Epidermal melanocyte (primary cell): ENCODE results near the gene STXBP4.

Experiments used
- DNase-seq: peaks from one replicate; pipeline ENCODE4 v3.0.0; 2011; ENCODE audit warnings: low spot score; ENCODE audit not compliant: insufficient read length

Gene STXBP4

GRCh38 chr17:54969658-54970572 lies 1.4 kb downstream of the STXBP4 start:
- DNase-seq, result no peak

DNA sequence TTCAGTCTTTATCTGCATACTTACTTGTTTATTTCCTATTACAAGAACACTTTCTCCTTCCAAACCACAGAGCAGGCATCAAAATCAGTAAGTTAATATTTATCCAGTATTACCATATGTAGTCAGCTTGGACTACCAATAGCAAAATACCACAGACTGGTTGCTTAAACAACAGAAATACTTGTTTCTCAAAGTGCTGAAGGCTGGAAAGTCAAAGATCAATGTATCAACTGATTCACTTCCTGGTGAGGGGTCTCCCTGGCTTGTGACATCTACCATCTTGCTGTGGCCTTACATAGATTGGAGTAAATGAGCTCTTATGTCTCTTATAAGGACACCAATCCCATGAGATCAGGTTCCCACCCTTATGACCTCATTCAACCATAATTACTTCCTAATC lies 2.6 kb downstream of the STXBP4 start:
- no peak for DNase-seq

DNA sequence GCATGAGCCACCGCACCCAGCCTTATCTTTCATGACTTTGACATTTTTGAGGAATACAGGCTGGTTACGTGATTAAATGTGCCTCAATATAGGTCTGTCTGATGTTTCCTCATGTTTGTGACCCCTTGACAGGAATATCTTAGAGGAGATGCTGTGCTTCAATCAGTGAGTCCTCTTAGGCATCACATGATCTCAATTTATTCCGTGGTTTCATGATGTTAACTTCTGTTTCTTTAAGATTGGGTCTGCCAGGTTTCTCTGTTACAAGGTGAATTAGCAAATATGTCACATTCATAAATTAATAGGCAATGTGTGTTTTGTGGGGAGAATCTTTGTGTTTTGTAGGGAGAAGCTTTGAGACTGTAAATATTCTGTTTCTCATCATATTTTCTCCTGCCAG lies 3.3 kb downstream of the STXBP4 start:
- DNase-seq, result no peak

- DNase-seq, result no peak
Observed at GRCh38 chr17:54972406-54973138, 4.0 kb downstream of the STXBP4 start.

DNA sequence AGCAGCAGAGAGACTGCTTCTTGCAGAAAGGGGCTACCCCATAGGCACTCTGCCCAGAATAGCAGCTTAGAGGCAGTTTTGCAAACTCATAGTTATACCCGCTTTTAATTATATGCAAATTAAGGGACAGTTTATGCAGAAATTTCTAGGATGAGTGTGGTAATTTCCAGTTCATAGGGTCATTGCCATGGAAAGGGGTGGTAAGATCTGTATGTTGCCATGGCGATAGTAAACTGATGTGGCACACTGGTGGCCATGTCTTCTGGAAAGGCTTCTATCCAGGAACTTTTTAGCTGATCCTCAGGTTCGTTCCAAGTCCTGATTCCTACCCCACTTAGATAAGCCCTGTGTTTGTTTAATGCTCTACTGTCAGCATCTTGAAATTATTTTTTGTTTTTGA lies 6.2 kb downstream of the STXBP4 start:
- DNase-seq, result no peak

DNA sequence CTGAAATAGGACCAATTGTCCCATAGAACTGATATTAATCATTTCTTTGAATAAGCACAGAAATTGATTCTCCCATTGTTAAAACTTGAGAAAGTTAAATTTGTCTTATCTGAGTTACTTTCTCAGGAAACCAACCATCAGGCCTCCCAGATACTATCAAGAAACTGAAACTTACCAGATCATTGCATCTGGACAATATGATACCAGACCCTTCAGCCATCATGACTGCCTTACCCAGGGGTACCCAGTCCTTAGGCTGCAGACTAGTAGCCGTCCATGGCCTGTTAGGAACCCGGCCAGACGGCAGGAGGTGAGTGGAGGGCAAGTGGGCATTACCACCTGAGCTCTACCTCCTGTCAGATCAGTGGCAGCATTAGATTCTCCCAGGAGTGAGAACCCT lies 7.8 kb downstream of the STXBP4 start:
- DNase-seq, result no peak

- DNase-seq, result no peak
Observed at GRCh38 chr17:54977744-54978143, 9.2 kb downstream of the STXBP4 start.

- no peak for DNase-seq
Observed at GRCh38 chr17:54979657-54980056, 11.1 kb downstream of the STXBP4 start.

- DNase-seq, result no peak
Observed at GRCh38 chr17:54980375-54980774, 11.8 kb downstream of the STXBP4 start.

DNA sequence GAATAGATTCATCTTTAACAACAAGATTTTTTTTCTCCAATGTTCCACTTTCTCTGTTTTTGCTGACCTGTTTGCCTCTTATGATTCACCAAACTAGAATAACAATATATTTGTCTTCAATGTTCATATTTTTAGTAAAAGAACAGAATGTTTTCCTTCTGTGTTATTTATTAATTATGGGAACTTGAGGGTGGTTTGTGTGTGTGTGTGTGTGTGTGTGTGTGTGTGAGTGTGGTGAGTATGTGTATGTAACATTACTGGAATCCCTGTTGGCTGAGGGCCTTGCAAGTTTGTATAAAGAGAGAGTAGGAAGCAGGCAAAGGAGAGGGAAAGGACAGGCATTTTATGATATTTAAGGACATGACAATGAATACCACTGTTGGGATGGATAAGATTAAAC lies 13.8 kb downstream of the STXBP4 start:
- DNase-seq, result no peak

GRCh38 chr17:54983260-54983659 lies 14.7 kb downstream of the STXBP4 start:
- DNase-seq, result no peak

DNA sequence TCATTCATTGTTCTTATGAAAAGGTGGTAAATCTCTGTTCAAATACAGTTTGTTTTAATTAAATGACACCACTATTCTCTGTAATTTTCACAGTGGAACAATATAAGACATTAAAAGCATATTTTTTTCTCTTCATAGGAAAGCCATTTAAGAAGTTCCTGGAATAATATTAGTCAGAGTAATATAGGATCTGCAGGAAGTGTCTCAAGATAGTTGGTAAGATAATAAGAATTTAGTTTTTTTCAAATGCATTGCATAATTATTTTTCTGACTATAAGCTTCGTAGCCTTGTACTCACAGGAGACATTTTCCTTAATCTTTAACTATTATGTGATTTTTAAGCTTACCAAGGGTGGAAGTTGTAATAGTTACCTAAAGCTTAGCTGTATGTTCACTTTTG lies 16.9 kb downstream of the STXBP4 start:
- DNase-seq, result no peak

- no peak for DNase-seq
Observed at GRCh38 chr17:54990118-54990517, 21.6 kb downstream of the STXBP4 start.

DNA sequence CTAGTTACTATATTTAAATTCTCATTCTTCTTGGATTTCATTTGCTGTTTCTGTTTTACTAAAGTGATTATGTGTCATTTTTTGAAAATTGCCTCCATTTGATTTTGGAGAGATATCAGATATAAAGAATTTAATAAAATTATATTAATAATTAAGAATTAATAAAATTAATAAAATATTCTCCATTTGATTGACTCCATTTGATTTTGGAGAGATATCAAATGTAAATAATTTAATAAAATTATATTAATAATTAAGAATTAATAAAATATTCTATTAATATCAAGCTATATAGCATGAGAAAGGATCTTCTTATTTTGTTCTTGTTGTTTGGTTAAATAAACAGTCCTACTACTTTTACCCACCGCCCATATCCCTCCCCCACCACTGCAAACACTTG lies 23.0 kb downstream of the STXBP4 start:
- DNase-seq, result no peak

DNA sequence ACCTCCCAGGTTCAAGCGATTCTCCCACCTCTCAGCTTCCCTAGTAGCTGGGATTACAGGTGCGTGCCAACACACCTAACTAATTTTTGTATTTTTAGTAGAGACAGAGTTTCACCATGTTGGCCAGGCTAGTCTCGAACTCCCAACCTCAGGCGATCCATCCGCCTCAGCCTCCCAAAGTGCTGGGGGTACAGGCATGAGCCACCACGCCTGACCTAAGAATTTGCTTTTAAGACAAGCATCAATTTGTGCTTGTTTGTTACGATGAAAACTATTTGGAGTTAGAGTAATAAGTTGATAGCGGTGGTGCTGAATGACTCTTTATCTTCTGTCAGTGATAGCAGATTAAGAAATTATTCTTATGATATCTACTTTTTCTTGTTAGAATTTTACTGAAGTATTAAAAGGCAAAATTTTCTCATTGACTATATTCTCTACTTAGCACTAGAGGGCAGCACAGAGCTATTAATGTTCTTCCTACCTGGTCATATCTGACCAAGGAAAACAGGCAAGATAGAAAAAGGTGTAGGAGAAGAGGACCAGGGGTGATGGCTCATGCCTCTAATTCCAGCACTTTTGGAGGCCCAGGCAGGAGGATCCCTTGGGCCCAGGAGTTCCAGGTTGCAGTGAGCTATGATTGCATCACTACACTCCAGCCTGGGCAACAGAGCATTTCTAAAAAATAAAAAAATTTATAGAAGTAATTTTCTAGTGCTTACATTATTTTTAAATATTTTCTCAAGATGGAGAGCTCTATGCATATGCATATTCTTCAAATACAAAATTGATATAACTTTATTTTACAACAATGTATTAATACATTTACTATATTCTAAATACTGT lies 24.5 kb downstream of the STXBP4 start:
- DNase-seq, result no peak

DNA sequence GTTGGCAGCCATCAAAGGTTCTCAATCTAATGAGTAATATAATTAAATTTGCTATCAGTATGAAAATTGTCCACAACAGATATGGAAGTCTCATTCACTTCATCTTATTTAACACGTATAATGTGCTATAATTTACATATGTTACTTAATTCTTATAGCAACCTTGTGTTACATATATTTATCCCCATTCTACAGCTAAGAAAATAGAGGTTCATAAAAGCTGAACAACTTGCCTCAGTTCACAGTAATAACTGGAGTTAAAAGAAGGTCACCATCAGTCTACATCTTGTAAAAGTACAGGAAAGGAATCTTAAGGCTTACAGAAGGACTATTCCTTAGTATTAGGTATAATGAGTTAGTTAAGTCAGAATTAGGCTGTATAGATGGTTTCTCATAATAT lies 27.9 kb downstream of the STXBP4 start:
- DNase-seq, result no peak

DNA sequence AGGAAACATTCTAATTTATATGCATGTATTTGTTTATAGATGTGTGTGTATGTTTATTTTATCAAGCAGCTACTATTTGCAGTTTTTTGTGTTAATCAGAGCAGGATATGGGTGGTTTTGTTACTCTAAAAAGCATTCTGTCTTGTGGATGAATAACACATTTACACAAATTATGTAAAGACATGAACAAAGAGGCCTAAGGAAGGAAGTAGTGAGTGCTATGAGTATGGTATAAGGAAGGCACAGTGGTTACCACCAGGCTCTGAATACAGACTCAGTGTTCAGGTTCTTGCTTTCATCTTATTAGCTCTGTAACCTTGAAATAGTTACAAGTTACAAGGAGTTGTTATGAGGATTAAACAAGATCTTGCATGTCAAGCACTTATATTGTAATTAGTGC lies 33.9 kb downstream of the STXBP4 start:
- no peak for DNase-seq

GRCh38 chr17:55004484-55004883 lies 35.9 kb downstream of the STXBP4 start:
- DNase-seq, result no peak

DNA sequence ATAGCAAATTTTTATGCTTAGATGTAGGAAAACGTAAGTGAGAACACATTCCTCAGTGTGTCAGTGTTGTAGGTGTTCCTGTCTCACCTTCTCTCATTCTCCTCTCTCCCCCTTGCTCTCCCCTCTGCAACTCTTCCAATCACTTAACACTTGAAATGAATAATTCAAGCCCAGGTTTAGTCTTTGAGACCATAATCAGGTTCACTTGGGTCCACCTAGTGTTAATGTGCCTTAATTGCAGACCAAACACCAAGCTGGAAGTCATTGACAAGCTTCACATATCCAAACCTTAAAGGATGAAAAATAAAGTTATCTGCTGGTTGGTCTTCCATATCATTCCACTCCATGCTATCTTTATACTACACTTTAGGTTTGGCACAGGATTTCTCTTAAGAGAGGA lies 37.0 kb downstream of the STXBP4 start:
- DNase-seq, result no peak

- DNase-seq, result no peak
Observed at GRCh38 chr17:55023626-55024025, 55.1 kb downstream of the STXBP4 start.

DNA sequence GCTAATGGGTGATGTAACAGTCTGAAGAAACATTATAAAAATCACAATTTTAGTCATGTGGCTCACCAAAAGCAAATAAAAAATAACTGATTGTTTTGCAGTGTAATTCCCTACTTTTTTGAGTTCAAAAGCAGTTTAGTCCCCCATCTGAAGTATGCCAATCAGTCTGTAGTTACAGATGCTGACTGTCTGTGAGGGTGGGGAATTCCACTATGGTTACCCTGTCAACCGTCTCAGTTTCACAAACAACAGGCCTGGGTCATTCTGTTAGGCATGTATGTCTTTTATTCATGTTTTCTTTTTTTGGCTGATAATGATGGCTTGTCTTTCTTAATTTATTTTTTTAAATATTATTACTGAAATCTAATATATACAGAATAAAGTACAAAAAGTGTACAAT lies 69.3 kb downstream of the STXBP4 start:
- no peak for DNase-seq

DNA sequence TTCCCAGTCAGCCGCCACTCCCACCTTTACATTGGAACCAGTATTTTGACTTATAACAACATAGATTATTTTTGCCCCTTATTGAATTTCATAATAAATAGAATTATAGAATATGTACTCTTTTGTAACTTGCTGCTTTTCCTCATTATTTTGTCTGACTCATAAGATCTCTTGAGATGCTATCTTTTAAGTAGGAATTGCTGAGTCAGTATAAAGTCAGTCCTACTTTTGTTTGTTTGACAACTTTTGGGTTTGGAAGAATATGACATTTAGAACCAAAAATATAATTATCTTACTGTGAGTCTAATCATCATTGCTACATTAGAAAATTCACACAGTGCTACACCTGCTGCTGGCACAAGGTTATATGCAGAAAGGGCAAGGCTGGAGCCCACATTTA lies 69.7 kb downstream of the STXBP4 start:
- no peak for DNase-seq
